ENCODE data around the gene THSD7B. TPM values are rescaled to one million over a fixed set of nuclear protein-coding genes. Genes with fewer than 3 reads are reported as not detected.

THSD7B gene
- total RNA-seq, 1 donor from 2014 or later, result not detected

DNA sequence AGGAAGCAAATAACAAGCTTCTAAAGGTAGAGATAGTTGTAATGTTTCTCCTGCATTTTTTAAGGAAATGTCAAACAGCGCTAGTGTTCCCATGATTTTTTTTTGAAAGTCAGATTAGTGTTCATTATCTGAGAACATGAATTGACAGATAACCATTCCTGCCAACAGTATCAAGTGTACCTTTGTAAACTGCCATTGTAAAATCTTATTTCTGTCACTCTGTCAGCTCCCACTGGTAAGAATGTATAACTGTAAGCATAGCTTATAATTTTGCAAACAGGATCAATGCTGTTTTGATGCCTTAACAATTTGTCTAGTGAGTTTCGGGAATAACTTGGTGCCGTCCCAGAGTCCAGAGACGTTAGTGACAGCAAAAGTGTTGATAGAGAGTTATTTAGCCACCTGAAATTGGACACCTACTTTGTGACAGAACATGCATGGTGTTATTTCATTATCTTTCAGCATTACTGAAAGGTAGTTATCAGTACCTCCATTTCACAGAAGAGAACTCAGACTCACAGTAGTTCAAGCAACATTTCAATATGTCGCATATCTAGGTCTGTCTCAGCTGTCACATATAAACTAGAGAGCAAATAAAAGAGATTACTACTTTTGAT is 221.4 kb downstream of the THSD7B start:
- no peak overlapping the region for H3K27ac Mint-ChIP-seq (ENCODE audit: unreplicated experiment)
- TF ChIP-seq, protein P1, sequence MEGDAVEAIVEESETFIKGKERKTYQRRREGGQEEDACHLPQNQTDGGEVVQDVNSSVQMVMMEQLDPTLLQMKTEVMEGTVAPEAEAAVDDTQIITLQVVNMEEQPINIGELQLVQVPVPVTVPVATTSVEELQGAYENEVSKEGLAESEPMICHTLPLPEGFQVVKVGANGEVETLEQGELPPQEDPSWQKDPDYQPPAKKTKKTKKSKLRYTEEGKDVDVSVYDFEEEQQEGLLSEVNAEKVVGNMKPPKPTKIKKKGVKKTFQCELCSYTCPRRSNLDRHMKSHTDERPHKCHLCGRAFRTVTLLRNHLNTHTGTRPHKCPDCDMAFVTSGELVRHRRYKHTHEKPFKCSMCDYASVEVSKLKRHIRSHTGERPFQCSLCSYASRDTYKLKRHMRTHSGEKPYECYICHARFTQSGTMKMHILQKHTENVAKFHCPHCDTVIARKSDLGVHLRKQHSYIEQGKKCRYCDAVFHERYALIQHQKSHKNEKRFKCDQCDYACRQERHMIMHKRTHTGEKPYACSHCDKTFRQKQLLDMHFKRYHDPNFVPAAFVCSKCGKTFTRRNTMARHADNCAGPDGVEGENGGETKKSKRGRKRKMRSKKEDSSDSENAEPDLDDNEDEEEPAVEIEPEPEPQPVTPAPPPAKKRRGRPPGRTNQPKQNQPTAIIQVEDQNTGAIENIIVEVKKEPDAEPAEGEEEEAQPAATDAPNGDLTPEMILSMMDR (IDR thresholded peaks at IDR 0.05), result no peak
- peaks cover 19% of the 10 kb centered on the region for H3K27me3 Mint-ChIP-seq (ENCODE audit: unreplicated experiment)
- no peaks in the 10 kb centered on the region for H3K4me1 Mint-ChIP-seq (ENCODE audit: unreplicated experiment)
- DNase-seq (ENCODE audit: extremely low spot score, unreplicated experiment), result no peak
- no peaks in the 10 kb centered on the region for H3K36me3 Mint-ChIP-seq (ENCODE audit: unreplicated experiment)
- no peak overlapping the region for H3K4me3 Mint-ChIP-seq (ENCODE audit: unreplicated experiment)
- H3K9me3 Mint-ChIP-seq (ENCODE audit: unreplicated experiment), result no peaks in the 10 kb centered on the region

GRCh38 chr2:136990316-136990715 is 225.0 kb downstream of the THSD7B start:
- peaks cover 28% of the 10 kb centered on the region for H3K27me3 Mint-ChIP-seq (ENCODE audit: unreplicated experiment)
- no peak overlapping the region for H3K27ac Mint-ChIP-seq (ENCODE audit: unreplicated experiment)
- no peaks in the 10 kb centered on the region for H3K36me3 Mint-ChIP-seq (ENCODE audit: unreplicated experiment)
- TF ChIP-seq, protein P1 (IDR thresholded peaks at IDR 0.05), result no peak
- H3K4me3 Mint-ChIP-seq (ENCODE audit: unreplicated experiment), result no peak overlapping the region
- H3K4me1 Mint-ChIP-seq (ENCODE audit: unreplicated experiment), result no peaks in the 10 kb centered on the region
- no peak for DNase-seq (ENCODE audit: extremely low spot score, unreplicated experiment)
- no peaks in the 10 kb centered on the region for H3K9me3 Mint-ChIP-seq (ENCODE audit: unreplicated experiment)

DNA sequence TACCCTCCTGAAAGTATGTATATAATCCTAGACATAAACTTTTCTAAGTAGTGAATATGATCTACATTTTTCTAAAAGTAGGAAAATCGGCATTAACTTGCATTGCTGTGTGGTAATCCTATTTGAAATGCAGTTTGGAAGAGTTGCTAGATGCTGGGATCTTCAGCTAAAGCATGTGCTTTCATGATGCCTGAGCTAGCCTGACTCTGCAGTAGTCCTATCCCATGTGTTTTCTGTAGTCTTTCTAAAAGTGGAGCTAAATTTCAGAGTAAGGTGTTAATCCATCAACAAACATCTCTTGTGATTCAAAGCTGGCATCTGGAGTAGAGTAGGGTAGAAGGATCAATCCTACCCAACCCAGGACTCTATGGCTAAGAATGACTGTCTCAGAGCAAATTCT is 229.4 kb downstream of the THSD7B start:
- H3K9me3 Mint-ChIP-seq (ENCODE audit: unreplicated experiment), result no peaks in the 10 kb centered on the region

GRCh38 chr2:136997557-136997956 is 232.2 kb downstream of the THSD7B start:
- DNase-seq (ENCODE audit: extremely low spot score, unreplicated experiment), result no peak
- Mint-ChIP-seq H3K27me3 (ENCODE audit: unreplicated experiment) (peaks cover 18% of the 10 kb centered on the region), H3K4me1 (ENCODE audit: unreplicated experiment) (no peaks in the 10 kb centered on the region), H3K9me3 (ENCODE audit: unreplicated experiment) (no peaks in the 10 kb centered on the region), H3K27ac (ENCODE audit: unreplicated experiment) (no peak overlapping the region), H3K36me3 (ENCODE audit: unreplicated experiment) (no peaks in the 10 kb centered on the region), H3K4me3 (ENCODE audit: unreplicated experiment) (no peak overlapping the region)
- TF ChIP-seq, protein P1 (IDR thresholded peaks at IDR 0.05), result no peak

More for the DNA sequence above, 229.4 kb downstream of the THSD7B start:
- H3K27me3 Mint-ChIP-seq (ENCODE audit: unreplicated experiment), result peaks cover 22% of the 10 kb centered on the region
- no peak overlapping the region for H3K4me3 Mint-ChIP-seq (ENCODE audit: unreplicated experiment)
- no peaks in the 10 kb centered on the region for H3K4me1 Mint-ChIP-seq (ENCODE audit: unreplicated experiment)
- no peaks in the 10 kb centered on the region for H3K36me3 Mint-ChIP-seq (ENCODE audit: unreplicated experiment)
- no peak overlapping the region for H3K27ac Mint-ChIP-seq (ENCODE audit: unreplicated experiment)
- TF ChIP-seq, protein P1 (IDR thresholded peaks at IDR 0.05), result no peak
- no peak for DNase-seq (ENCODE audit: extremely low spot score, unreplicated experiment)

DNA sequence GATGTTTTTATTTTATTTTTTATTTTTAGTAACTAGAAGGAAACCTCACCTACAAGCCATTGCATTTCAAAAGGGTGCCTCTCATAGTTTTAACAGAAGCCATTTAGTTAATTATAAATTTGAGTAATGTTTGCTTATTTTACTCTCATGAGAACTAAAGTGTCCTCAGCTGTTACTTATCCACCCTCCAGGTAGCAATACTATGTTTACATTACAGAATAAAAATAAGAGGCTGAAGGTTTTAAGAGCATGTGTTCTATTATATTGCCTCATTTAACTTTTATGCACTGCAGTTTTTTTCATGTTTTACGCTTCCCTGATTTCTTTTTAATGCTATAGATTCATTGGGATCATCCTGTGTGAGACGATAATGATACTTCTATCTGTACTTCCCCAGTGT is 235.5 kb downstream of the THSD7B start:
- peaks cover 13% of the 10 kb centered on the region for H3K27me3 Mint-ChIP-seq (ENCODE audit: unreplicated experiment)
- H3K9me3 Mint-ChIP-seq (ENCODE audit: unreplicated experiment), result no peaks in the 10 kb centered on the region
- no peak overlapping the region for H3K27ac Mint-ChIP-seq (ENCODE audit: unreplicated experiment)
- DNase-seq (ENCODE audit: extremely low spot score, unreplicated experiment), result no peak
- TF ChIP-seq, protein P1 (IDR thresholded peaks at IDR 0.05), result no peak
- H3K36me3 Mint-ChIP-seq (ENCODE audit: unreplicated experiment), result no peaks in the 10 kb centered on the region
- no peaks in the 10 kb centered on the region for H3K4me1 Mint-ChIP-seq (ENCODE audit: unreplicated experiment)
- no peak overlapping the region for H3K4me3 Mint-ChIP-seq (ENCODE audit: unreplicated experiment)

Data from osteocyte (in vitro differentiated cells).